ENCODE measurements around the gene PDE4B.

PDE4B gene

GRCh38 chr1:66281808-66282207, 489.1 kb downstream of the PDE4B start:
- no peak overlapping the region for H3K27ac ChIP-seq
- TF ChIP-seq CTCF (IDR thresholded peaks at IDR 0.05), result no peak
- no peaks in the 10 kb centered on the region for H3K36me3 ChIP-seq
- H3K9me3 ChIP-seq, result no peaks in the 10 kb centered on the region
- no peak overlapping the region for H3K4me3 ChIP-seq (ENCODE audit: low read depth in 1 of 2, low read length in 1 of 2)
- H3K4me1 ChIP-seq (ENCODE audit: control insufficient read depth in 1 of 2, insufficient read depth in 1 of 2, low read depth in 1 of 2, low read length in 1 of 2), result peaks cover 18 to 19% of the 10 kb centered on the region in 2 experiments
- H3K27me3 ChIP-seq, result no peaks in the 10 kb centered on the region

- Histone ChIP-seq H3K9me3 (no peaks in the 10 kb centered on the region), H3K27ac (no peak overlapping the region), H3K36me3 (no peaks in the 10 kb centered on the region), H3K27me3 (no peaks in the 10 kb centered on the region), H3K4me1 (ENCODE audit: control insufficient read depth in 1 of 2, insufficient read depth in 1 of 2, low read depth in 1 of 2, low read length in 1 of 2) (peaks cover 18 to 19% of the 10 kb centered on the region in 2 experiments), H3K4me3 (ENCODE audit: low read depth in 1 of 2, low read length in 1 of 2) (no peak overlapping the region)
- no peak for TF ChIP-seq CTCF (IDR thresholded peaks at IDR 0.05)
These were observed 489.7 kb downstream of the PDE4B start for GRCh38 chr1:66282343-66282852.

GRCh38 chr1:66282891-66283621, 490.4 kb downstream of the PDE4B start:
- Histone ChIP-seq H3K4me3 (ENCODE audit: low read depth in 1 of 2, low read length in 1 of 2) (no peak overlapping the region), H3K27me3 (no peaks in the 10 kb centered on the region), H3K4me1 (ENCODE audit: control insufficient read depth in 1 of 2, insufficient read depth in 1 of 2, low read depth in 1 of 2, low read length in 1 of 2) (peaks cover 17 to 19% of the 10 kb centered on the region in 2 experiments), H3K36me3 (no peaks in the 10 kb centered on the region), H3K27ac (no peak overlapping the region), H3K9me3 (no peaks in the 10 kb centered on the region)
- TF ChIP-seq CTCF (IDR thresholded peaks at IDR 0.05), result no peak

GRCh38 chr1:66283622-66284041, 490.9 kb downstream of the PDE4B start:
- H3K27me3 ChIP-seq, result no peaks in the 10 kb centered on the region
- no peak for TF ChIP-seq CTCF (IDR thresholded peaks at IDR 0.05)
- H3K4me3 ChIP-seq (ENCODE audit: low read depth in 1 of 2, low read length in 1 of 2), result no peak overlapping the region
- H3K4me1 ChIP-seq (ENCODE audit: control insufficient read depth in 1 of 2, insufficient read depth in 1 of 2, low read depth in 1 of 2, low read length in 1 of 2), result peaks cover 12 to 13% of the 10 kb centered on the region in 2 experiments
- no peaks in the 10 kb centered on the region for H3K36me3 ChIP-seq
- H3K9me3 ChIP-seq, result no peaks in the 10 kb centered on the region
- H3K27ac ChIP-seq, result no peak overlapping the region

- H3K27ac ChIP-seq, result no peak overlapping the region
- peaks cover under 1 to 2% of the 10 kb centered on the region in 2 experiments for H3K4me1 ChIP-seq (ENCODE audit: control insufficient read depth in 1 of 2, insufficient read depth in 1 of 2, low read depth in 1 of 2, low read length in 1 of 2)
- TF ChIP-seq CTCF (IDR thresholded peaks at IDR 0.05), result no peak
- H3K9me3 ChIP-seq, result no peaks in the 10 kb centered on the region
- no peaks in the 10 kb centered on the region for H3K27me3 ChIP-seq
- no peak overlapping the region for H3K4me3 ChIP-seq (ENCODE audit: low read depth in 1 of 2, low read length in 1 of 2)
- H3K36me3 ChIP-seq, result no peaks in the 10 kb centered on the region
These were observed 492.1 kb downstream of the PDE4B start for GRCh38 chr1:66284746-66285145.

All from neutrophil (primary cell).